Neutrophil (primary cell): ENCODE data around the gene CACNA1C.

Experiments used
- H3K27ac ChIP-seq: fragments of 200-600 bp; sonication (generic); 2 replicates; pipeline ENCODE4 v1.5.1; 2016; ENCODE audit warnings: mild to moderate bottlenecking, moderate library complexity
- H3K27me3 ChIP-seq: fragments of 200-600 bp; sonication (generic); 2 replicates; pipeline ENCODE4 v1.6.0; 2016; ENCODE audit warnings: mild to moderate bottlenecking
- H3K36me3 ChIP-seq: fragments of 200-600 bp; sonication (generic); 2 replicates; pipeline ENCODE4 v1.5.1; 2017
- H3K4me1 ChIP-seq, 2 experiments: fragments of 200-600 bp in 1 of 2; sonication (generic) in 1 of 2; 1 replicate in 1 of 2; 2 replicates in 1 of 2; pipeline versions ENCODE4 v1.5.1 to v1.6.1; 2013 to 2016; ENCODE audit warnings: low read depth in 1 of 2, low read length in 1 of 2, mild to moderate bottlenecking in 1 of 2, moderate library complexity in 1 of 2; ENCODE audit not compliant: control insufficient read depth in 1 of 2, insufficient read depth in 1 of 2
- H3K4me3 ChIP-seq, 2 experiments: fragments of 200-600 bp in 1 of 2; sonication (generic) in 1 of 2; 1 replicate in 1 of 2; 2 replicates in 1 of 2; pipeline ENCODE4 v1.5.1; 2013 to 2016; ENCODE audit warnings: low read depth in 1 of 2, low read length in 1 of 2, mild to moderate bottlenecking in 1 of 2, moderate library complexity in 1 of 2
- H3K9me3 ChIP-seq: fragments of 200-600 bp; sonication (generic); 2 replicates; pipeline ENCODE4 v1.5.1; 2016
- CTCF ChIP-seq: fragments of 200-600 bp; sonication (generic); IDR thresholded peaks from 2 replicates; pipeline ENCODE4 v1.5.1; 2016; ENCODE audit warnings: antibody characterized with exemption

The CACNA1C gene

GRCh38 chr12:2353281-2353680 is 300.5 kb downstream of the CACNA1C start:
- no peak overlapping the region for H3K4me3 ChIP-seq
- H3K27me3 ChIP-seq, result no peaks in the 10 kb centered on the region
- H3K4me1 ChIP-seq, result peaks cover 22 to 25% of the 10 kb centered on the region in 2 experiments
- no peaks in the 10 kb centered on the region for H3K9me3 ChIP-seq
- TF ChIP-seq CTCF, result no peak
- H3K36me3 ChIP-seq, result no peaks in the 10 kb centered on the region
- H3K27ac ChIP-seq, result no peak overlapping the region

- H3K4me3 ChIP-seq, result no peak overlapping the region
- H3K27me3 ChIP-seq, result no peaks in the 10 kb centered on the region
- H3K9me3 ChIP-seq, result no peaks in the 10 kb centered on the region
- no peak overlapping the region for H3K27ac ChIP-seq
- peaks cover 26 to 29% of the 10 kb centered on the region in 2 experiments for H3K4me1 ChIP-seq
- TF ChIP-seq CTCF, result no peak
- H3K36me3 ChIP-seq, result no peaks in the 10 kb centered on the region
These were observed 300.9 kb downstream of the CACNA1C start for GRCh38 chr12:2353691-2354090.

- Histone ChIP-seq H3K27ac (no peak overlapping the region), H3K36me3 (no peaks in the 10 kb centered on the region), H3K4me1 (peaks cover 33 to 36% of the 10 kb centered on the region in 2 experiments), H3K27me3 (no peaks in the 10 kb centered on the region), H3K4me3 (no peak overlapping the region), H3K9me3 (no peaks in the 10 kb centered on the region)
- TF ChIP-seq CTCF, result no peak
These were observed 301.6 kb downstream of the CACNA1C start for GRCh38 chr12:2354151-2354991.

GRCh38 chr12:2355198-2355597 is 302.4 kb downstream of the CACNA1C start:
- peaks cover 41 to 43% of the 10 kb centered on the region in 2 experiments for H3K4me1 ChIP-seq
- H3K4me3 ChIP-seq, result no peak overlapping the region
- H3K36me3 ChIP-seq, result no peaks in the 10 kb centered on the region
- no peaks in the 10 kb centered on the region for H3K27me3 ChIP-seq
- H3K27ac ChIP-seq, result no peak overlapping the region
- TF ChIP-seq CTCF, result no peak
- H3K9me3 ChIP-seq, result no peaks in the 10 kb centered on the region

GRCh38 chr12:2355604-2356003 is 302.8 kb downstream of the CACNA1C start:
- peaks cover 43 to 47% of the 10 kb centered on the region in 2 experiments for H3K4me1 ChIP-seq
- H3K27ac ChIP-seq, result no peak overlapping the region
- no peaks in the 10 kb centered on the region for H3K9me3 ChIP-seq
- no peaks in the 10 kb centered on the region for H3K36me3 ChIP-seq
- H3K4me3 ChIP-seq, result no peak overlapping the region
- no peaks in the 10 kb centered on the region for H3K27me3 ChIP-seq
- no peak for TF ChIP-seq CTCF
